Neural crest cell (in vitro differentiated cells): ENCODE results near the gene IRF8. TPM values are rescaled to one million over a fixed set of nuclear protein-coding genes. Genes with fewer than 3 reads are reported as not detected.

ENCODE experiments used
- DNase-seq: peaks from one replicate; pipeline ENCODE4 v3.0.0; 2021; ENCODE audit warnings: low read depth, mixed read lengths, low spot score
- H3K27ac Mint-ChIP-seq: one replicate; pipeline ENCODE4 v1.8.0; 2021; ENCODE audit warnings: mild to moderate bottlenecking, mixed read lengths; ENCODE audit not compliant: unreplicated experiment
- H3K27me3 Mint-ChIP-seq: 2 replicates; pipeline ENCODE4 v1.8.0; 2021; ENCODE audit warnings: low read depth, mild to moderate bottlenecking, mixed read lengths
- H3K36me3 Mint-ChIP-seq: 2 replicates; pipeline ENCODE4 v1.8.0; 2021; ENCODE audit warnings: low read depth, mild to moderate bottlenecking, mixed read lengths
- H3K4me1 Mint-ChIP-seq: 2 replicates; pipeline ENCODE4 v1.8.0; 2021; ENCODE audit warnings: mixed read lengths
- H3K4me3 Mint-ChIP-seq: one replicate; pipeline ENCODE4 v1.8.0; 2021; ENCODE audit warnings: mild to moderate bottlenecking, mixed read lengths
- H3K9me3 Mint-ChIP-seq: 2 replicates; pipeline ENCODE4 v1.8.0; 2021; ENCODE audit warnings: mixed read lengths
- CTCF ChIP-seq: fragments of 200-600 bp; sonication (generic); conservative IDR thresholded peaks from 2 replicates; pipeline ENCODE4 v1.5.0; 2021; ENCODE audit warnings: antibody characterized with exemption, mild to moderate bottlenecking
- total RNA-seq: library from RNA; stranded (reverse); gene quantifications from 2 replicates; pipeline ENCODE4 v1.2.1, GENCODE V29; 2021

Gene IRF8
- total RNA-seq, 1 donor from 2014 or later = 0.19 TPM

- Mint-ChIP-seq H3K9me3 (no peaks in the 10 kb centered on the region), H3K4me3 (no peak overlapping the region), H3K27me3 (peaks cover 12% of the 10 kb centered on the region), H3K4me1 (no peaks in the 10 kb centered on the region), H3K27ac (no peak overlapping the region), H3K36me3 (no peaks in the 10 kb centered on the region)
- DNase-seq = no peak
- no peak for TF ChIP-seq CTCF
These were observed 56.1 kb downstream of the IRF8 start for GRCh38 chr16:85954927-85955519.

- peaks cover 9% of the 10 kb centered on the region for H3K27me3 Mint-ChIP-seq
- no peaks in the 10 kb centered on the region for H3K9me3 Mint-ChIP-seq
- TF ChIP-seq CTCF = no peak
- H3K36me3 Mint-ChIP-seq = no peaks in the 10 kb centered on the region
- no peak overlapping the region for H3K27ac Mint-ChIP-seq
- no peak for DNase-seq
- no peak overlapping the region for H3K4me3 Mint-ChIP-seq
- H3K4me1 Mint-ChIP-seq = no peaks in the 10 kb centered on the region
These were observed 56.6 kb downstream of the IRF8 start for GRCh38 chr16:85955566-85955965.

- Mint-ChIP-seq H3K9me3 (no peaks in the 10 kb centered on the region), H3K4me1 (no peaks in the 10 kb centered on the region), H3K27ac (no peak overlapping the region), H3K27me3 (peaks cover 9% of the 10 kb centered on the region), H3K36me3 (no peaks in the 10 kb centered on the region), H3K4me3 (no peak overlapping the region)
- TF ChIP-seq CTCF = no peak
- no peak for DNase-seq
These were observed 57.5 kb downstream of the IRF8 start for GRCh38 chr16:85956426-85956825.

- Mint-ChIP-seq H3K27me3 (peaks cover 12% of the 10 kb centered on the region), H3K36me3 (no peaks in the 10 kb centered on the region), H3K27ac (no peak overlapping the region), H3K9me3 (no peaks in the 10 kb centered on the region), H3K4me3 (no peak overlapping the region), H3K4me1 (no peaks in the 10 kb centered on the region)
- no peak for DNase-seq
- no peak for TF ChIP-seq CTCF
These were observed 59.8 kb downstream of the IRF8 start for GRCh38 chr16:85958731-85959130.

GRCh38 chr16:85959686-85960085, 60.7 kb downstream of the IRF8 start:
- H3K4me1 Mint-ChIP-seq = no peaks in the 10 kb centered on the region
- no peaks in the 10 kb centered on the region for H3K9me3 Mint-ChIP-seq
- DNase-seq = no peak
- H3K4me3 Mint-ChIP-seq = no peak overlapping the region
- TF ChIP-seq CTCF = no peak
- no peaks in the 10 kb centered on the region for H3K36me3 Mint-ChIP-seq
- peaks cover 15% of the 10 kb centered on the region for H3K27me3 Mint-ChIP-seq
- no peak overlapping the region for H3K27ac Mint-ChIP-seq
